D721Med (cell line): Measurements from ENCODE around the gene SUSD4.

Experiments
- DNase-seq: peaks from one replicate; pipeline ENCODE4 v3.0.0; 2011; ENCODE audit warnings: low spot score; ENCODE audit not compliant: insufficient read length
- FAIRE-seq: peaks from 2 replicates; lab custom pipeline; 2011; peaks lifted over from hg19 to GRCh38; lab: Jason Lieb, UNC
- CTCF ChIP-seq: IDR thresholded peaks from 2 replicates; pipeline ENCODE4 v1.5.1; 2012; ENCODE audit warnings: mild to moderate bottlenecking, control low read depth; ENCODE audit not compliant: insufficient read depth; ENCODE audit errors: missing control alignments

Gene SUSD4

DNA sequence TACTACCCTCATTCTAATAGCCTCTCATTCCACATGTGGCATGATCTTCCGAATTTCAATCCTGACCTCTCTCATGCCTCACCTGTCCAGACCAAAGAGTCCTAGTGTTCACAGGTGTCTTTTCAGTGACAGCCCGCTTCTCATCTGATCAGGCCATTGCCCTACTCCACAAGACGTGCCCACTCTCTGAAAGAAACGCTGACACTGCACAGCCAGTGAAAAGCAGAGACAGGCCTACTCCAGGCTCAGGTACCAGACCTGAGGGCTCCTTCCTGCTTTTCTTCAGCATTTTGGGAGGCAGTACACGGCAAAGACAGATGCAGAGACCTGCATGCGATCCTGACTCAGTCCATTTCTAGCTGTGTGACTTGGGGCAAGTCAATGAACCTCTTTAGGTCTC is 43.0 kb downstream of the SUSD4 start:
- TF ChIP-seq CTCF, result no peak
- no peak for FAIRE-seq
- DNase-seq, result no peak

DNA sequence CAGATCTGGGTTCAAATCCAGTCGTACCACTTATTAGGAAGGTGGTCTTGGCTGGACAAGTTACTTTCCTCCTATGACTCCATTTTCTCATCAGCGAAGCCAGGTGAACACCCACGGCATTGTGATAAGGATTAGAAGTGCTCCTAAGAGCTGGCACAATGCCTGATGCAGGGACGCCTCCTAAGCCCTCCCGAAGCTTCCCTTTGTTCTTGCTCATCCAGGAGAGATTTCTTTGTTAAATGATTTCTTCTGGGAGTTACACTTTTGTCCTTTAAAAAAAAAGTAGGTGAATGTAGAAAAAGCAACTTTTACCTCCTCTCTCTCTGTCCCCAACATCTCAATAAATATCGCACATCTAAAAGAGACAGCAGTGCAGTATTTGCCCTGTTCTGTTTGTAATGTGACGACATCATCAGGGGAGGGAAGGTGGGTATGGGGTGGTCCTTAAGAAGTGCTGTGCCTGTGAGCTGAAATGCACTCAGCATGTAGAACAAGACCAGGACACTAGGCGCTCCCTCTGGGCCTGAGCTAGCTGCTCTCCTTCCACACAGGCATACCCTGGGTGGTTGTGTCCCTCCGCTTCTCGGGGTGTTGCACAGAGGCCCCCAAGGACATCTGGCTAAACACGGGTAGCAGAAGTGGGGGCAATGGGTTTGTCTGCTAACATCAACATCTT is 43.9 kb downstream of the SUSD4 start:
- DNase-seq, result no peak
- FAIRE-seq, result no peak
- TF ChIP-seq CTCF, result no peak

DNA sequence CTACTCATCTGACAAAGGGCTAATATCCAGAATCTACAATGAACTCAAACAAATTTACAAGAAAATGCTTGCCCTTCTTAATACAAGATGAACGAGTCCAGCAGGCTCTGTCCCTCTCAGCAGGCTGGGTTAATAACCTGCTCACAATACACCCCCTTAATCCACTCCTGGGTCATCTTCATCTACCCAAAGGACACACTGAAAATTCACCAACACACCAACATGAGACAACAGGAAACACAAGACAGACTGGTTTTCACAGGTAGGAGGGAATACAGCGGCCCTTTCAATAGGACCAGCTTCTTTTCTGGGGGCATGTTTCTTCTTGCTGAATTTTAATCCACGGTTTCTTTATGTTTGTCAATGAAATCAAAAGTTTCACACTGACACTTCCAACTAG is 44.6 kb downstream of the SUSD4 start:
- TF ChIP-seq CTCF, result no peak
- DNase-seq (no peak), FAIRE-seq (no peak)

GRCh38 chr1:223316082-223316481 is 47.9 kb downstream of the SUSD4 start:
- DNase-seq (no peak), FAIRE-seq (no peak)
- no peak for TF ChIP-seq CTCF

- TF ChIP-seq CTCF, result no peak
- FAIRE-seq (no peak), DNase-seq (no peak)
Observed at GRCh38 chr1:223315665-223316064, 48.3 kb downstream of the SUSD4 start.

GRCh38 chr1:223313415-223313754 is 50.6 kb downstream of the SUSD4 start:
- DNase-seq, result no peak
- no peak for TF ChIP-seq CTCF
- no peak for FAIRE-seq

- DNase-seq (no peak), FAIRE-seq (no peak)
- no peak for TF ChIP-seq CTCF
Observed at GRCh38 chr1:223312705-223313414, 51.1 kb downstream of the SUSD4 start.
